OCI-LY1 (cell line): ENCODE results near the gene DLD.
"Not testable (repeated sequence)": the region's sequence is repeated elsewhere in the genome, so short reads cannot be mapped to it uniquely, and the experiment has no call there.

Experiments
- EZH2 ChIP-seq: fragments of 200-600 bp; sonication (generic), shearing (Covaris generic); IDR thresholded peaks from 2 replicates; pipeline ENCODE4 v1.8.0; 2017; ENCODE audit warnings: borderline replicate concordance, mixed run types, mild to moderate bottlenecking, antibody characterized with exemption, low read length, moderate library complexity, mixed read lengths
- TF ChIP-seq, protein P1 (sequence below): fragments of 200-600 bp; sonication (generic), shearing (Covaris generic); IDR thresholded peaks from 2 replicates; pipeline ENCODE4 v1.5.1; 2017; ENCODE audit warnings: mild to moderate bottlenecking, antibody characterized with exemption, low read length, moderate library complexity, mixed read lengths

DNA sequence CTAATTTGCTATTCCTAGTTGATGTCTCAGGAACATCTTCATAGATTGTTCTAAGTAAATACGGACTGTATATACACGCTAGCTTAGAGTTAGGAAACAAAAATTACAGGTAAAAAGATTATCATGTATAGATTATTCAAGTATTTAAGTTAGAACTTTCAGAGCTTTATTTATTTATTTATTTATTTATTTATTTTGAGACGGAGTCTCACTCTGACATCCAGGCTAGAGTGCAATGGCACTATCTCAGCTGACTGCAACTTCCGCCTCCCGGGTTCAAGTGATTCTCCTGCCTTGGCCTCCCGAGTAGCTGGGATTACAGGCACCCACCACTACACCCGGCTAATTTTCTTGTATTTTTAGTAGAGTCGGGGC is 1.4 kb downstream of the DLD start:
- TF ChIP-seq, protein P1, sequence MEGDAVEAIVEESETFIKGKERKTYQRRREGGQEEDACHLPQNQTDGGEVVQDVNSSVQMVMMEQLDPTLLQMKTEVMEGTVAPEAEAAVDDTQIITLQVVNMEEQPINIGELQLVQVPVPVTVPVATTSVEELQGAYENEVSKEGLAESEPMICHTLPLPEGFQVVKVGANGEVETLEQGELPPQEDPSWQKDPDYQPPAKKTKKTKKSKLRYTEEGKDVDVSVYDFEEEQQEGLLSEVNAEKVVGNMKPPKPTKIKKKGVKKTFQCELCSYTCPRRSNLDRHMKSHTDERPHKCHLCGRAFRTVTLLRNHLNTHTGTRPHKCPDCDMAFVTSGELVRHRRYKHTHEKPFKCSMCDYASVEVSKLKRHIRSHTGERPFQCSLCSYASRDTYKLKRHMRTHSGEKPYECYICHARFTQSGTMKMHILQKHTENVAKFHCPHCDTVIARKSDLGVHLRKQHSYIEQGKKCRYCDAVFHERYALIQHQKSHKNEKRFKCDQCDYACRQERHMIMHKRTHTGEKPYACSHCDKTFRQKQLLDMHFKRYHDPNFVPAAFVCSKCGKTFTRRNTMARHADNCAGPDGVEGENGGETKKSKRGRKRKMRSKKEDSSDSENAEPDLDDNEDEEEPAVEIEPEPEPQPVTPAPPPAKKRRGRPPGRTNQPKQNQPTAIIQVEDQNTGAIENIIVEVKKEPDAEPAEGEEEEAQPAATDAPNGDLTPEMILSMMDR = not testable (repeated sequence)
- TF ChIP-seq EZH2 = not testable (repeated sequence)
